ENCODE measurements around the gene QSOX1. TPM values are rescaled to one million over a fixed set of nuclear protein-coding genes. Genes with fewer than 3 reads are reported as not detected.

The QSOX1 gene
- total RNA-seq, 1 donor from 2014 or later, result 221 TPM

GRCh38 chr1:180227861-180228647, 73.4 kb downstream of the QSOX1 start:
- Mint-ChIP-seq H3K4me3 (ENCODE audit: low read depth) (peak overlapping the region; percentile 59), H3K4me1 (ENCODE audit: low read depth) (peaks cover 2% of the 10 kb centered on the region), H3K27me3 (peaks cover 88% of the 10 kb centered on the region), H3K9me3 (ENCODE audit: low read depth) (no peaks in the 10 kb centered on the region), H3K36me3 (ENCODE audit: insufficient read depth) (no peaks in the 10 kb centered on the region), H3K27ac (no peak overlapping the region)
- DNase-seq (ENCODE audit: low spot score, unreplicated experiment), result no peak
- TF ChIP-seq, protein P1, sequence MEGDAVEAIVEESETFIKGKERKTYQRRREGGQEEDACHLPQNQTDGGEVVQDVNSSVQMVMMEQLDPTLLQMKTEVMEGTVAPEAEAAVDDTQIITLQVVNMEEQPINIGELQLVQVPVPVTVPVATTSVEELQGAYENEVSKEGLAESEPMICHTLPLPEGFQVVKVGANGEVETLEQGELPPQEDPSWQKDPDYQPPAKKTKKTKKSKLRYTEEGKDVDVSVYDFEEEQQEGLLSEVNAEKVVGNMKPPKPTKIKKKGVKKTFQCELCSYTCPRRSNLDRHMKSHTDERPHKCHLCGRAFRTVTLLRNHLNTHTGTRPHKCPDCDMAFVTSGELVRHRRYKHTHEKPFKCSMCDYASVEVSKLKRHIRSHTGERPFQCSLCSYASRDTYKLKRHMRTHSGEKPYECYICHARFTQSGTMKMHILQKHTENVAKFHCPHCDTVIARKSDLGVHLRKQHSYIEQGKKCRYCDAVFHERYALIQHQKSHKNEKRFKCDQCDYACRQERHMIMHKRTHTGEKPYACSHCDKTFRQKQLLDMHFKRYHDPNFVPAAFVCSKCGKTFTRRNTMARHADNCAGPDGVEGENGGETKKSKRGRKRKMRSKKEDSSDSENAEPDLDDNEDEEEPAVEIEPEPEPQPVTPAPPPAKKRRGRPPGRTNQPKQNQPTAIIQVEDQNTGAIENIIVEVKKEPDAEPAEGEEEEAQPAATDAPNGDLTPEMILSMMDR (IDR thresholded peaks at IDR 0.05; ENCODE audit: unreplicated experiment), result no peak

DNA sequence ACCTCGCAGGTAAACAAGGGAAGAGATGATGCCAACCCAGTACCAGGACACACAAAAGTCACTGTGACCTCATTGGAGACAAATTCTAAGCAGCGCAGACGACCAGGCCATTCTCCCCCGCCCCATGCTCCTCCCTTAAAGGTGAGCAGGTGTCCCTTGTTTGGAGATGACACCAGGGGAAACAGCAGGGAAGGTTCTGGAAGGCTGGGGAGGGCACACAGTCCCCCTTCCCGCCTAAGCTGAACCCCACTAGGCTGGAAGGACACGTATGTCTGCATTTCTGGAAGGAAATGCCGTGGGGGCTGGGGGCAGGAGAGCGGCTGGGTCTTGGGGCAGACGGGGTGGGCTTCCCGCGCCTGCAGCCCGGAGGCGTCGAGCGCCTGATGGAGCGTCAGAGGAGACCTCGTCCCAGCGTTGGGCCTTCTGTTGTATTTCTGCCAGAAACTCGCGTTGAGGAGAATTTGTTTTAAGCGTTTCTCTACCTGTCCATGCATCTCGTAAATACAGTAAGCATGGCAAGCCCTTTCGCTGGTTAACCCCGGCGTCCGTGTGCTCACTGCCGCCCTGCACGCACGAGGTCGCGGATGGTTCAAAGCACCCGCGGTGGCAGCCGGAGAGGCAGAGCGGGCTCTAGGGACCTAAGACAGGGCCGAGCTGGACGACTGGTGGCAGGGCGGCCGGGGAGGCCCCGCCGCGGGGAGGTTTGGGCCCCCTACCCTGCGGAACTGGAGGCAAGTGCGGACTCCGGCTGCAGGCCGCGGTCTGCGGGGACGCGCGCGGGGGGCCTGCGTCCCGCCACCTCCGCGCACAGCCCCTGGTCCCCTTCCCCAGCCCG, 74.2 kb downstream of the QSOX1 start:
- Mint-ChIP-seq H3K9me3 (ENCODE audit: low read depth) (no peaks in the 10 kb centered on the region), H3K4me3 (ENCODE audit: low read depth) (peak overlapping the region; percentile 66), H3K27me3 (peaks cover 88% of the 10 kb centered on the region), H3K4me1 (ENCODE audit: low read depth) (peaks cover 2% of the 10 kb centered on the region), H3K36me3 (ENCODE audit: insufficient read depth) (no peaks in the 10 kb centered on the region), H3K27ac (peak overlapping the region; percentile 82)
- no peak for DNase-seq (ENCODE audit: low spot score, unreplicated experiment)
- TF ChIP-seq, protein P1 (IDR thresholded peaks at IDR 0.05; ENCODE audit: unreplicated experiment), result no peak

DNA sequence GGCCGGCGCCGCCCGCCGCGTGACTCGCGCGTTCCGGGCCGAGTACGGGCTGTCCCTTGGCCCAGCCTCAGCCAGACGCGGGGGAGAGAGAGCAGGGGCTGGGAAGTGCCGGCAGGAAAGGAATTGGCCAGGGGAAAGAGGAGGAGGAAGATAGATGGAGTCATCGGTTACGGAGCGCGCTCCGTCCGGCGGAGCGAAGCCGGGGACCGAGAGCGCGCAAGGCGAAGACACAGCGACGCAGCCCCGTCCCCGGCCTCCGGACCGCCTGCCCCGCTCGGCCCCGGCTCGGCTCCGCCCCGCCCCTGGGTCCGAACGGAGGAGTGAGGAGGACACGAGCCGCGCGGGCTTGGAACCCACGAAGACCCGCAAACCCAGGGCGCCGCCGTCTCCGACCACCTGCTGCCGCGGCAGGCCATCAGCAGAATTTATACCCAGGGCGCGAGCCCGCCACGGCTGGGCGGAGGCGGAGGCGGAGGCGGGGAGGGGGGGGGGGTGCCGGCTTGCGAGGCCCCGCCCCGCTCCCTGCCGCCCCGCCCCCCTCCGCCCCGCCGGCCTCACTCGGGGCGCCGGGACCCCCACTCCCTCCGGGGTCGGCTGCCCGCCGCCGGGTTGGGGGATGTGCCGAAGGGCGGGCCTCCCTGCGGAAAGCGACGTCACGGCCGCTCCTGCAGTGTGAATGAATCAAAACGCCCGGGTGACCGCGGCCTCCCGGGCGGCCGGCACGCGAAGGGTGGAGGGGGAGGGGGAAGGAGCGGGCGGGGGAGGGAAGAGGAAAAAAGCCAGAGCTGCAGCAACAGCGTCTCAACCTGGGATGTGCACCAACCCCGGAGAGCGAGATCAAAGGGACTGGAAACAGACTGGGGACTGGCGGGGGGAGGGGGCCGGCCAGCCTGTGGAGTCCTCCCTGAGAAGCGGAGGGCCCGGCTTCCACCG, 75.1 kb downstream of the QSOX1 start, which contains the start of gene LHX4:
TSS of gene LHX4 (plus strand) at position 782 of the 933 bp plus-strand sequence. CDS start 266 bp downstream, outside the sequence.
- Mint-ChIP-seq H3K4me1 (ENCODE audit: low read depth) (peaks cover 6% of the 10 kb centered on the region), H3K36me3 (ENCODE audit: insufficient read depth) (no peaks in the 10 kb centered on the region), H3K27ac (no peak within 1 kb of the TSS), H3K9me3 (ENCODE audit: low read depth) (no peaks in the 10 kb centered on the region), H3K4me3 (ENCODE audit: low read depth) (peak within 1 kb of the TSS; percentile 71), H3K27me3 (peaks cover 88% of the 10 kb centered on the region)
- TF ChIP-seq, protein P1 (IDR thresholded peaks at IDR 0.05; ENCODE audit: unreplicated experiment), result peak; percentile 7
- DNase-seq (ENCODE audit: low spot score, unreplicated experiment), result no peak

DNA sequence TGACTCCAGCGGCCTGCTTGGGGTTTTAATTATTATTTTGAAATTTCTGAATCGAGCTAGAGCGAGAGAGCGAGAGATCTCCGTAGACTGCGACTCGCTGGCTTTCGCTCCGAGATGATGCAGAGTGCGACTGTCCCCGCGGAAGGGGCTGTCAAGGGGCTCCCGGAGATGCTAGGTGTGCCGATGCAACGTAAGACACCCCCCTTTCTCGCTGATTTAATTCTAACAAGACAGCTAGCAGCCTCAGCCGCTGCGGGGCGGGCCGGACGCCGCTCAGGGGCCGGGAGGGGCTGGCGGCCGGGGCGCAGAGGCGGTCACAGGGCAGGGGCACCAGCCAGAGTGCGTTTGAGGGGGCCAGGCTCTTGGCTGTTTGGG, 75.7 kb downstream of the QSOX1 start:
- TF ChIP-seq, protein P1 (IDR thresholded peaks at IDR 0.05; ENCODE audit: unreplicated experiment), result no peak
- no peak for DNase-seq (ENCODE audit: low spot score, unreplicated experiment)
- no peaks in the 10 kb centered on the region for H3K9me3 Mint-ChIP-seq (ENCODE audit: low read depth)
- H3K36me3 Mint-ChIP-seq (ENCODE audit: insufficient read depth), result no peaks in the 10 kb centered on the region
- H3K4me3 Mint-ChIP-seq (ENCODE audit: low read depth), result peak overlapping the region; percentile 60
- peaks cover 88% of the 10 kb centered on the region for H3K27me3 Mint-ChIP-seq
- no peak overlapping the region for H3K27ac Mint-ChIP-seq
- H3K4me1 Mint-ChIP-seq (ENCODE audit: low read depth), result peaks cover 6% of the 10 kb centered on the region
